Trophoblast cell (in vitro differentiated cells and primary cell): ENCODE measurements around the gene CHRNA9.
A peak's percentile ranks its signal among the peaks of the same experiment; 100 is the strongest.

Experiments
- DNase-seq, 2 donors: peaks; one replicate each; pipeline ENCODE4 v3.0.0-alpha.2; 2016
- H2AFZ ChIP-seq: 2 replicates; pipeline ENCODE4 v1.6.1; 2013; ENCODE audit warnings: low read length, moderate library complexity, mild to moderate bottlenecking; ENCODE audit not compliant: insufficient read depth, poor library complexity
- H2AK5ac ChIP-seq: 2 replicates; pipeline ENCODE4 v1.6.1; 2013; ENCODE audit warnings: mild to moderate bottlenecking, low read length
- H2BK120ac ChIP-seq: 2 replicates; pipeline ENCODE4 v1.6.1; 2013; ENCODE audit warnings: low read length, mild to moderate bottlenecking, moderate library complexity; ENCODE audit not compliant: insufficient read depth, poor library complexity
- H2BK12ac ChIP-seq: 2 replicates; pipeline ENCODE4 v1.6.1; 2013; ENCODE audit warnings: mild to moderate bottlenecking, low read length, moderate library complexity
- H2BK5ac ChIP-seq: 2 replicates; pipeline ENCODE4 v1.6.1; 2013; ENCODE audit warnings: low read length, low read depth, moderate library complexity, mild to moderate bottlenecking; ENCODE audit not compliant: poor library complexity
- H3K14ac ChIP-seq: 2 replicates; pipeline ENCODE4 v1.6.1; 2013; ENCODE audit warnings: mild to moderate bottlenecking, low read length
- H3K18ac ChIP-seq: 2 replicates; pipeline ENCODE4 v1.6.1; 2013; ENCODE audit warnings: mild to moderate bottlenecking, low read length
- H3K23ac ChIP-seq: 2 replicates; pipeline ENCODE4 v1.6.1; 2013; ENCODE audit warnings: low read length
- H3K27ac ChIP-seq: 2 replicates; pipeline ENCODE4 v1.5.1; 2013; ENCODE audit warnings: low read depth, mild to moderate bottlenecking, inconsistent platforms, low read length, moderate library complexity
- H3K27me3 ChIP-seq: 2 replicates; pipeline ENCODE4 v1.6.1; 2013; ENCODE audit warnings: inconsistent platforms, mild to moderate bottlenecking, low read length, moderate library complexity; ENCODE audit not compliant: insufficient read depth
- H3K36me3 ChIP-seq, 2 experiments: 1 replicate in 1 of 2; 2 replicates in 1 of 2; pipeline ENCODE4 v1.6.1; 2013; ENCODE audit warnings: low read length in 2 of 2, mild to moderate bottlenecking in 2 of 2, moderate library complexity in 1 of 2; ENCODE audit not compliant: insufficient read depth in 2 of 2, control insufficient read depth in 1 of 2
- H3K4ac ChIP-seq: 2 replicates; pipeline ENCODE4 v1.6.1; 2013; ENCODE audit warnings: low read depth, mild to moderate bottlenecking, low read length, moderate library complexity
- H3K4me1 ChIP-seq, 2 experiments: 1 replicate in 1 of 2; 2 replicates in 1 of 2; pipeline ENCODE4 v1.6.1; 2013; ENCODE audit warnings: low read length in 2 of 2, mild to moderate bottlenecking in 2 of 2, moderate library complexity in 1 of 2; ENCODE audit not compliant: insufficient read depth in 2 of 2, control insufficient read depth in 1 of 2
- H3K4me2 ChIP-seq: 2 replicates; pipeline ENCODE4 v1.6.1; 2013; ENCODE audit warnings: inconsistent platforms, mild to moderate bottlenecking, low read length, moderate library complexity
- H3K4me3 ChIP-seq: 2 replicates; pipeline ENCODE4 v1.5.1; 2013; ENCODE audit warnings: mild to moderate bottlenecking, low read depth, low read length, inconsistent platforms
- H3K79me1 ChIP-seq: one replicate; pipeline ENCODE4 v1.6.1; 2013; ENCODE audit warnings: low read length
- H3K79me2 ChIP-seq: 2 replicates; pipeline ENCODE4 v1.6.1; 2013; ENCODE audit warnings: low read length, mild to moderate bottlenecking; ENCODE audit not compliant: control insufficient read depth, insufficient read depth, poor library complexity
- H3K9ac ChIP-seq: 2 replicates; pipeline ENCODE4 v1.6.1; 2013; ENCODE audit warnings: mild to moderate bottlenecking, low read length
- H3K9me3 ChIP-seq: 2 replicates; pipeline ENCODE4 v1.6.1; 2013; ENCODE audit warnings: low read depth, mild to moderate bottlenecking, control low read depth, inconsistent platforms, low read length; ENCODE audit not compliant: insufficient read depth
- H4K12ac ChIP-seq: 2 replicates; pipeline ENCODE4 v1.6.1; 2013; ENCODE audit warnings: low read depth, mild to moderate bottlenecking, low read length, moderate library complexity
- H4K8ac ChIP-seq: 2 replicates; pipeline ENCODE4 v1.6.1; 2013; ENCODE audit warnings: low read depth, mild to moderate bottlenecking, low read length, moderate library complexity
- H4K91ac ChIP-seq: one replicate; pipeline ENCODE4 v1.6.1; 2013; ENCODE audit warnings: low read depth, mild to moderate bottlenecking, low read length, moderate library complexity
- whole genome bisulfite sequencing: extraction: QIAGEN DNeasy Blood & Tissue Kit; methylation state at CpG from one replicate; pipeline ENCODE4 v1.1.7; 2013; ENCODE audit warnings: missing lambda C conversion rate; ENCODE audit not compliant: insufficient read length, insufficient coverage; ENCODE audit errors: extremely low coverage; 5-methylcytosine and 5-hydroxymethylcytosine counted together

The CHRNA9 gene

GRCh38 chr4:40323866-40324265 lies 11.3 kb upstream of the CHRNA9 start:
- WGBS = no CpG with 5 or more reads among the region's 2 CpGs
- H3K4ac ChIP-seq = no peak overlapping the region
- H3K18ac ChIP-seq = no peak overlapping the region
- no peak overlapping the region for H2BK5ac ChIP-seq
- no peak overlapping the region for H2BK120ac ChIP-seq
- no peaks in the 10 kb centered on the region for H3K79me1 ChIP-seq
- no peaks in the 10 kb centered on the region for H3K79me2 ChIP-seq
- no peaks in the 10 kb centered on the region for H3K27me3 ChIP-seq
- peaks cover 0 to 4% of the 10 kb centered on the region in 2 experiments for H3K4me1 ChIP-seq
- no peaks in the 10 kb centered on the region for H3K36me3 ChIP-seq
- no peak overlapping the region for H3K4me2 ChIP-seq
- DNase-seq = no peak
- H4K91ac ChIP-seq = no peak overlapping the region
- no peak overlapping the region for H2AK5ac ChIP-seq
- no peak overlapping the region for H2AFZ ChIP-seq
- no peak overlapping the region for H3K9ac ChIP-seq
- H3K27ac ChIP-seq = no peak overlapping the region
- no peak overlapping the region for H3K14ac ChIP-seq
- H3K9me3 ChIP-seq = no peaks in the 10 kb centered on the region
- no peak overlapping the region for H2BK12ac ChIP-seq
- H4K8ac ChIP-seq = no peak overlapping the region
- no peak overlapping the region for H4K12ac ChIP-seq
- H3K4me3 ChIP-seq = no peak overlapping the region
- no peak overlapping the region for H3K23ac ChIP-seq

GRCh38 chr4:40325406-40326019 lies 9.6 kb upstream of the CHRNA9 start:
- no peak overlapping the region for H2AK5ac ChIP-seq
- peaks cover 0 to 4% of the 10 kb centered on the region in 2 experiments for H3K4me1 ChIP-seq
- no peak overlapping the region for H3K18ac ChIP-seq
- H3K27me3 ChIP-seq = no peaks in the 10 kb centered on the region
- no peaks in the 10 kb centered on the region for H3K36me3 ChIP-seq
- H4K12ac ChIP-seq = no peak overlapping the region
- no peaks in the 10 kb centered on the region for H3K79me1 ChIP-seq
- no peak overlapping the region for H2BK5ac ChIP-seq
- no peak overlapping the region for H2BK12ac ChIP-seq
- no peak overlapping the region for H3K4ac ChIP-seq
- H3K9ac ChIP-seq = no peak overlapping the region
- H3K4me3 ChIP-seq = no peak overlapping the region
- peak; percentile 38 to 86 for DNase-seq
- no peak overlapping the region for H2AFZ ChIP-seq
- H4K8ac ChIP-seq = no peak overlapping the region
- no peaks in the 10 kb centered on the region for H3K9me3 ChIP-seq
- no peak overlapping the region for H2BK120ac ChIP-seq
- no peaks in the 10 kb centered on the region for H3K79me2 ChIP-seq
- no CpG with 5 or more reads among the region's 2 CpGs for WGBS
- no peak overlapping the region for H3K27ac ChIP-seq
- no peak overlapping the region for H4K91ac ChIP-seq
- no peak overlapping the region for H3K14ac ChIP-seq
- H3K23ac ChIP-seq = no peak overlapping the region
- no peak overlapping the region for H3K4me2 ChIP-seq

- Histone ChIP-seq H3K4me3 (no peak overlapping the region), H3K4ac (no peak overlapping the region), H3K27ac (no peak overlapping the region), H4K91ac (no peak overlapping the region), H3K36me3 (no peaks in the 10 kb centered on the region), H3K4me1 (peaks cover 0 to 3% of the 10 kb centered on the region in 2 experiments), H2AFZ (no peak overlapping the region), H3K27me3 (no peaks in the 10 kb centered on the region), H2BK5ac (no peak overlapping the region), H3K79me1 (no peaks in the 10 kb centered on the region), H3K23ac (no peak overlapping the region), H3K14ac (no peak overlapping the region), H4K8ac (no peak overlapping the region), H2BK12ac (no peak overlapping the region), H2AK5ac (no peak overlapping the region), H4K12ac (no peak overlapping the region), H3K9ac (no peak overlapping the region), H3K79me2 (no peaks in the 10 kb centered on the region), H2BK120ac (no peak overlapping the region), H3K4me2 (no peak overlapping the region), H3K18ac (no peak overlapping the region), H3K9me3 (no peaks in the 10 kb centered on the region)
- no peak for DNase-seq
- no CpG with 5 or more reads among the region's 4 CpGs for WGBS
These were observed 7.8 kb upstream of the CHRNA9 start for GRCh38 chr4:40327340-40327739.

DNA sequence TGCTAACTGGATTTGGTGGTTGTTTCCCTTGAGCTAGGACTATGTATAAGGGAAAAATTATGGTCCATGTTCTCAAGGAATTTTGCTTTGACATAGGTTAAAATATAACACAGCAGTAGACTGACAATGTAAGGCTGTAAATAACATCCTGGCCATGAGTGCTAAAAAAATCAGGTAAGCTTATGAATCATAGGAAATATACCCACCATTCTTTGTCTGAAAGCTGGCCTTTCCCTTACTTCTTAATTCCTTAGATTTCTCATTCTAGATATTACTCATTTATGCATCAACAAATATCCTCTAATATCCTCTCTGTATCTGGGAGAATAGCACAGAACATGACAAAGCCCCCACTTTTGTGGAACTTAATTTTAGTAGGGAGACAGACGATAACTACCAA lies 6.8 kb upstream of the CHRNA9 start:
- no peak for DNase-seq
- no peak overlapping the region for H4K91ac ChIP-seq
- H2AFZ ChIP-seq = no peak overlapping the region
- no peak overlapping the region for H3K18ac ChIP-seq
- no peak overlapping the region for H3K23ac ChIP-seq
- H3K9me3 ChIP-seq = no peaks in the 10 kb centered on the region
- no peak overlapping the region for H2AK5ac ChIP-seq
- H4K8ac ChIP-seq = no peak overlapping the region
- no peak overlapping the region for H2BK5ac ChIP-seq
- H3K79me1 ChIP-seq = no peaks in the 10 kb centered on the region
- no peak overlapping the region for H3K9ac ChIP-seq
- no peak overlapping the region for H2BK12ac ChIP-seq
- no peak overlapping the region for H3K4me2 ChIP-seq
- no peaks in the 10 kb centered on the region for H3K36me3 ChIP-seq
- no peaks in the 10 kb centered on the region for H3K79me2 ChIP-seq
- WGBS = no CpG with 5 or more reads among the region's 1 CpG
- H3K27me3 ChIP-seq = no peaks in the 10 kb centered on the region
- no peak overlapping the region for H2BK120ac ChIP-seq
- no peak overlapping the region for H3K4me3 ChIP-seq
- H3K14ac ChIP-seq = no peak overlapping the region
- H3K27ac ChIP-seq = no peak overlapping the region
- no peak overlapping the region for H3K4ac ChIP-seq
- H3K4me1 ChIP-seq = peaks cover under 1 to 4% of the 10 kb centered on the region in 2 experiments
- H4K12ac ChIP-seq = no peak overlapping the region
